IPS-18c (cell line): ENCODE results near the gene MEIS3.
"Not testable (repeated sequence)": the region's sequence is repeated elsewhere in the genome, so short reads cannot be mapped to it uniquely, and the experiment has no call there.

ENCODE experiments used
- H3K4me3 ChIP-seq: 2 replicates; pipeline ENCODE4 v1.7.0; 2013; ENCODE audit warnings: low read depth, mild to moderate bottlenecking, low read length, moderate library complexity; ENCODE audit not compliant: insufficient read depth
- H3K9me3 ChIP-seq: one replicate; pipeline ENCODE4 v1.6.1; 2013; ENCODE audit warnings: mild to moderate bottlenecking, low read length, moderate library complexity; ENCODE audit not compliant: control insufficient read depth, insufficient read depth

Gene MEIS3

DNA sequence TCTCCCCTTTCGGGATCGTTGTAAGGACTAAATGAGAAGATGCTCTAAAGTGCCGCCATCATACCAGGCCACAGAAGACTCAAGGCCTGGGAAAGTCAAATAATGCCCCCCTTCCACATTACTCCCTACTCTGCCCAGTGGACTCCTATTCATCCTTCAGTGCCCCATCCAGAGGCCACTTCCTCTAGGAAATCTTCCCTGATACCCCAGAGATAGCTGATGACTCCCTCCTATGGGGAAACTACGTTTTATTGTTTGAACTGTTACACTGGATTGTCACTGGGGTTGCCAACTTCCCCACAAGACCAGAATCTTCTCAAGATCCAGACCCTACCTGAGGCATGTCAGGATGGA is 14.2 kb downstream of the MEIS3 start:
- Histone ChIP-seq H3K9me3 (no peaks in the 10 kb centered on the region), H3K4me3 (no peak overlapping the region)

DNA sequence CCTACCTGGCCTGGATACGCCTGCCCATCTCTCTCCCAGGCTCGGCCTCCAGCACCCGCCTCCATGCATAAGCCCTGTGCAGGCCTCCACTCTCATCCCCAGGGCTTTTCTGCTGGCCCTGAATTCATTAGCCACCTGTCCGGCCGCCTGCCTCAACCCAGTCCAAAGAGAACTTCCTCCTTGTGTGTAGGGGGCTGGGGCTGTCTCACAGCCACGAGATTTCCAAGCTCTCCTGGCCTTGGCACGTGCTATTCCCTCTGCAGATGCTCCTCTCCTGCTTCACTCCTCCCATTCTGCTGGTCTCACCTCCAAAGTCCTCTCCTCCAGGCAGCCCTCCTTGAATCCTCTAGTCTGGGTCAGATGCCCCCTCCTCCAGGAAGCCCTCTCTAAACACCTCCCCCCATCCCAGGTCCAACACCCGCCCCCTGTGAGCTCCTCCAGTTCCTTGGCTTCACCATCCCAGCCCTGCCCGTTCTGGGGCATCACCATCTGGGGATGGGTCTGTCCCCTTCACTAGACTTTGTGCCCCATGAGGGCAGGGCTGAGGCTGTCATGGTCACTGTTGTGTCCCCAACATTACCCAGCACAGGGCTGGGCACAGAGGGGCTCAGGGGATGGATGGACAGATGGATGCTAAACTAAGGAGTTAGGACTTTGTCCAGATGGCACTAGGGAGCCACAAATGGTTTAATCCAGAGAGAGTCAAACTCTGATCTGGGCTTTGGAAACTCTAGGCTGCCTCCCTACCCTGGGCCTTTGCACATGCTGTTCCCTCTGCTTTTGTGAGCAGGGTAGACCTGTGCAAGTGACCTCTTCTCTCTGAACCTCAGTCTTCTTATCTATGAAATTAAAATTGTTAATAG is 14.8 kb downstream of the MEIS3 start:
- Histone ChIP-seq H3K9me3 (no peaks in the 10 kb centered on the region), H3K4me3 (no peak overlapping the region)

GRCh38 chr19:47402504-47402903 is 16.8 kb downstream of the MEIS3 start:
- no peaks in the 10 kb centered on the region for H3K9me3 ChIP-seq
- no peak overlapping the region for H3K4me3 ChIP-seq

- Histone ChIP-seq H3K9me3 (no peaks in the 10 kb centered on the region), H3K4me3 (no peak overlapping the region)
Observed at GRCh38 chr19:47398707-47399597, 20.4 kb downstream of the MEIS3 start.

DNA sequence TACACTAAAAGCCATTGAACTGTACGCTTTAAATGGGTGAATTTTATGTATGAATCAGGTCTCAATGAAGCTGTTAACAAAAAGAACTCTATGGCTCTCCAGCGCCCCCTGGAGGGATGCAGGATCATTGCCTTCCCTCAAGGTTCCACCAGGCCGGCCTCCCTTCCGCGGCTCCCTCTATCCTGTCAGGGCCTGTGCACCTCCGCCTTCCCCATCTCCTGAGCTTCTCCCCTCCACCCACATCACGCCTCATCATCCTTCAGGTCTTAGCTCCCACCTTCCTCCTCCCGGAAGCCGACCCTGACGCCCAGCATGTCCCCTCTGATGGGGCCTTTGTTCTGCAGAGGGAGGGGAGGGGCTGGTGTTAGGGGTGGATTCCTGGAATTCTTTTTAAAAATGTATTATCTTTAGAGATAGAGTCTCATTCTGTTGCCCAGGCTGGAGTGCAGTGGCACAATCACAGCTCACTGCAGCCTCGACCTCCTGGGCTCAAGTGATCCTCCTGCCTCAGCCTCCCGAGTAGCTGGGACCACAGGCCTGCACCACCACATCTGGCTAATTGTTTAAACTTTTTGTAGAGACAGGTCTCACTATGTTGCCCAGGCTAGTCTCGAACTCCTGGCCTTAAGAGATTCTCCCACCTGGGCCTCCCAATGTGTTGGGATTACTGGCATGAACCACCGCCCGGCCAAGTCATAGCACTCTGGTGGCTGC is 27.7 kb downstream of the MEIS3 start:
- no peak overlapping the region for H3K4me3 ChIP-seq

GRCh38 chr19:47390533-47391488 is 28.5 kb downstream of the MEIS3 start:
- H3K9me3 ChIP-seq, result no peaks in the 10 kb centered on the region
- no peak overlapping the region for H3K4me3 ChIP-seq

More for the DNA sequence above, 27.7 kb downstream of the MEIS3 start:
- H3K9me3 ChIP-seq, result no peaks in the 10 kb centered on the region

DNA sequence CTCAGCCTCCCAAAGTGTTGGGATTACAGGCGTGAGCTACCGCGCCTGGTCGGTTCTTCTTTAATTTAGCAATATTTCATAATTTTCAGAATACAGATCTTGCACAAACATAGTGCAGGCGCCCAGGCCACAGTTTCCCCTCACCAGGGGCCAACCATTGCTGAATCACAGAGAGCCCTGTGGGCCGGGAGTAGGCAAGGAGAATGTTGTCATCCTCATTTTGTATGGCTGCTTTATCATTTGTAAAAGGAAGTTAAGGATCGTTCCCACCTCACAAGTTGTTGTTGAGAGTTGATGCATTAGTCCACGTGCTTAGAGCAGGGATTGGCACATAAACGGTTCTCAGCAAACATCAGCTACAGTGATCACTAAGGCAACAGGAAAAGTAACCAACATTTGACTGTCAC is 30.2 kb downstream of the MEIS3 start:
- no peak overlapping the region for H3K4me3 ChIP-seq
- H3K9me3 ChIP-seq, result no peaks in the 10 kb centered on the region

- not testable (repeated sequence) for H3K9me3 ChIP-seq, H3K4me3 ChIP-seq
Observed at GRCh38 chr19:47388721-47389120, 30.6 kb downstream of the MEIS3 start.

DNA sequence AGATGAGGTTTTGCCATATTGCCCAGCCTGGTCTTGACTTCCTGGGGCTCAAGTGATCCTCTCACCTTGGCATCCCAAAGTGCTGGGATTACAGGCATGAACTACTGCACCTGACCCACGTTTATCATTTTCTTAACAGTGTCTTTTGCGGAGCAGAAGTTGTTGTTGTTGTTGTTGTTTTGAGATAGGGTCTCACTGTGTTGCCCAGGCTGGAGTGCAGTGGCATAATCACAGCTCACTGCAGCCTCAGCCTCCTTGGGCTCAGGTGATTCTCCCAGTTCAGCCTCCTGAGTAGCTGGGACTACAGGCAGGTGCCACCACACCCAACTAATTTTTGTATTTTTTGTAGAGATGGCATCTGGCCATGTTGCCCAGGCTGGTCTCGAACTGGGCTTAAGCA is 31.7 kb downstream of the MEIS3 start:
- not testable (repeated sequence) for H3K4me3 ChIP-seq, H3K9me3 ChIP-seq

DNA sequence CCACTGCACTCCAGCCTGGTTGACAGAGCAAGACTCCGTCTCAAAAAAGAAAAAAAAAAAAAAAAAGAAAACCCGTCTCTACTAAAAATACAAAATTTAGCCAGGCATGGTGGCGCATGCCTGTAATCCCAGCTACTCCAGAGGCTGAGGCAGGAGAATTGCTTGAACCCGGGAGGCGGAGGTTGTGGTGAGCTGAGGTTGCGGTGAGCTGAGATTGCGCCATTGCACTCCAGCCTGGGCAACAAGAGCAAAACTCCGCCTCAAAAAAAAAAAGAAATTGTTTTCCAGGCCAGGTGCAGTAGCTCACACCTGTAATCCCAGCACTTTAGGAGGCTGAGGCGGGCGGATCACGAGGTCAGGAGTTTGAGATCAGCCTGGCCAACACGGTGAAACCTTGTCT is 32.7 kb downstream of the MEIS3 start:
- H3K4me3 ChIP-seq, H3K9me3 ChIP-seq: not testable (repeated sequence)

DNA sequence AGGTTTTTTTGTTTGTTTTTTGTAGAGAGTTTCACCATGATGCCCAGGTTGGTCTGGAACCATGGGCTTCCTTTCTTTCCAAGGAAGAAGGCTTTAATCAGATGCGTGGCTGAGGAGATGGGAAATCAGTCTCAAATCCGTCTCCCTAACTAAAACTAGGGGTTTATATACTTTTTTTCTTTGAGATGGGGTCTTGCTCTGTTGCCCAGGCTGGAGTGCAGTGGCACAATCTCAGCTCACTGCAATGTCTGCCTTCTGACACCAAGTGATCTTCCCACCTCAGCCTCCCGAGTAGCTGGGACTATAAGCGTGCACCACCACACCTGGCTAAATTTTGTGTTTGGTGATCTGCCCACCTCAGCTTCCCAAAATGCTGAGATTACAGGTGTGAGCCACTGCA is 34.8 kb downstream of the MEIS3 start:
- not testable (repeated sequence) for H3K9me3 ChIP-seq, H3K4me3 ChIP-seq

GRCh38 chr19:47383890-47384289 is 35.4 kb downstream of the MEIS3 start:
- not testable (repeated sequence) for H3K9me3 ChIP-seq, H3K4me3 ChIP-seq

DNA sequence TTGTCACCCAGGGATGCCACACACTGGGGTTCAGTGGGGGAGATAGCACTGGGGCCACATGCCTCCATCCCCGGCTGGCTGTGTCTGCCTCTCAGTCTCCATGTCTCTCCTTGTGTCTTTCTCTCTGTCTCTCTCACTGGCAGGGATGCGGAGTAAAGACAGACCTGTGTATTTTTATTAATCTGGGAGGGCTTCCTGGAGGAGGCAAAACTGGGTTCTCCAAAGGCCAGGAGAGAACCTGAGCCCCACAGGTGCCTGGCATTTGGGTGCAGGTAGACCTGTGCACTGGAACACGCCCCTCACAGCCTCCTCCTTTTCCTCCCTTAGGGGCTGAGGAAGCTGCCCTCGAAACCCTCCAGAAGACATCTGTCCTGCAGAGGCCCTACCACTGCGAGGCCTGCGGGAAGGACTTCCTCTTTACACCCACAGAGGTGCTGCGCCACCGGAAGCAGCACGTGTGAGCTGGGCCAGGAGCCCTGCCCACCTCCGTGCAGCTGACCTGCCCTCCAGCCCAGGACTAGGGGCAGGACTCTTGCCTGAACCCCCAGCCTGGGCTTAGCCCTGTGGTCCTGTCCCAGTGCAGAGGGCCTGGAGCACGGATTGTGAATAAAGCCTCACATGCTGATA is 37.6 kb downstream of the MEIS3 start:
- no peaks in the 10 kb centered on the region for H3K9me3 ChIP-seq
- no peak overlapping the region for H3K4me3 ChIP-seq

DNA sequence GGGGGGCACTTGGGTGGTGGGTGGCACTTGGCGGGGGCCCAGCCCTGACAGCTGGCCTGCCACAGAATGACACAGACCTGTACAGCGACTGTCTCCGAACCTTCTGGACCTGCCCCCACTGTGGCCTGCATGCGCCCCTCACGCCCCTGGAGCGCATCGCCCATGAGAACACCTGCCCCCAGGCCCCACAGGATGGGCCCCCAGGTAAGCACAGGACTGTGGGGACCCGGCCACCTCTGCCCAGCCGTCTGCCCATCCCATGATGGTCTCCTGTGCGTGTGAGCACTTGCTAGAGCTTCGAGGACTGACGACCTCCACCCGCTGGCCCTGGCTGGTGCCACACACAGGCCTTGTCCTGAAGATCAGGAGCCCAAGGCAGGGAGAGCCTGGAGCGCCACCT is 38.2 kb downstream of the MEIS3 start:
- Histone ChIP-seq H3K4me3 (no peak overlapping the region), H3K9me3 (no peaks in the 10 kb centered on the region)

GRCh38 chr19:47380559-47380958 is 38.8 kb downstream of the MEIS3 start:
- Histone ChIP-seq H3K9me3 (no peaks in the 10 kb centered on the region), H3K4me3 (no peak overlapping the region)

- no peaks in the 10 kb centered on the region for H3K9me3 ChIP-seq
Observed at GRCh38 chr19:47379381-47379938, 39.9 kb downstream of the MEIS3 start.

More at GRCh38 chr19:47379381-47379938, 39.9 kb downstream of the MEIS3 start:
- no peak overlapping the region for H3K4me3 ChIP-seq
